ENCODE results near the gene MAGI2.

- TF ChIP-seq ZFP3 (CRISPR knock-in tag; IDR thresholded peaks at IDR 0.05) (no peak), TCF4 (CRISPR knock-in tag; IDR thresholded peaks at IDR 0.05; ENCODE audit: borderline replicate concordance) (no peak), ARNTL (CRISPR knock-in tag; IDR thresholded peaks at IDR 0.05; ENCODE audit: borderline replicate concordance, low read depth) (no peak), SNAI2 (CRISPR knock-in tag; IDR thresholded peaks at IDR 0.05) (no peak), RARB (CRISPR knock-in tag; IDR thresholded peaks at IDR 0.05) (no peak), PATZ1 (CRISPR knock-in tag; IDR thresholded peaks at IDR 0.05; ENCODE audit: borderline replicate concordance) (no peak), CSRNP3 (CRISPR knock-in tag; IDR thresholded peaks at IDR 0.05) (no peak), ZFP30 (CRISPR knock-in tag; IDR thresholded peaks at IDR 0.05) (no peak), ZC3H10 (CRISPR knock-in tag; IDR thresholded peaks at IDR 0.05) (no peak)
- TF ChIP-seq, protein P1, sequence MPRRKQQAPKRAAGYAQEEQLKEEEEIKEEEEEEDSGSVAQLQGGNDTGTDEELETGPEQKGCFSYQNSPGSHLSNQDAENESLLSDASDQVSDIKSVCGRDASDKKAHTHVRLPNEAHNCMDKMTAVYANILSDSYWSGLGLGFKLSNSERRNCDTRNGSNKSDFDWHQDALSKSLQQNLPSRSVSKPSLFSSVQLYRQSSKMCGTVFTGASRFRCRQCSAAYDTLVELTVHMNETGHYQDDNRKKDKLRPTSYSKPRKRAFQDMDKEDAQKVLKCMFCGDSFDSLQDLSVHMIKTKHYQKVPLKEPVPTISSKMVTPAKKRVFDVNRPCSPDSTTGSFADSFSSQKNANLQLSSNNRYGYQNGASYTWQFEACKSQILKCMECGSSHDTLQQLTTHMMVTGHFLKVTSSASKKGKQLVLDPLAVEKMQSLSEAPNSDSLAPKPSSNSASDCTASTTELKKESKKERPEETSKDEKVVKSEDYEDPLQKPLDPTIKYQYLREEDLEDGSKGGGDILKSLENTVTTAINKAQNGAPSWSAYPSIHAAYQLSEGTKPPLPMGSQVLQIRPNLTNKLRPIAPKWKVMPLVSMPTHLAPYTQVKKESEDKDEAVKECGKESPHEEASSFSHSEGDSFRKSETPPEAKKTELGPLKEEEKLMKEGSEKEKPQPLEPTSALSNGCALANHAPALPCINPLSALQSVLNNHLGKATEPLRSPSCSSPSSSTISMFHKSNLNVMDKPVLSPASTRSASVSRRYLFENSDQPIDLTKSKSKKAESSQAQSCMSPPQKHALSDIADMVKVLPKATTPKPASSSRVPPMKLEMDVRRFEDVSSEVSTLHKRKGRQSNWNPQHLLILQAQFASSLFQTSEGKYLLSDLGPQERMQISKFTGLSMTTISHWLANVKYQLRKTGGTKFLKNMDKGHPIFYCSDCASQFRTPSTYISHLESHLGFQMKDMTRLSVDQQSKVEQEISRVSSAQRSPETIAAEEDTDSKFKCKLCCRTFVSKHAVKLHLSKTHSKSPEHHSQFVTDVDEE (CRISPR knock-in tag; IDR thresholded peaks at IDR 0.05), result no peak
These were observed 552.7 kb downstream of the MAGI2 start for GRCh38 chr7:78900806-78901205.

Measured in SK-N-SH treated with all-trans-retinoic acid at 6 μM for 48 hours (cell line).